Endometrium (tissue), 2 donors: Measurements from ENCODE around the gene IL10RB.

Experiments used
- FAIRE-seq: peaks from 2 replicates; lab custom pipeline; 2012; peaks lifted over from hg19 to GRCh38; lab: Jason Lieb, UNC
- donor health status: control.
- donor health status: control.

IL10RB gene

GRCh38 chr21:33334191-33334590 lies 68.0 kb downstream of the IL10RB start:
- no peak for FAIRE-seq

- FAIRE-seq, result no peak
Measured at GRCh38 chr21:33334824-33335223, 68.7 kb downstream of the IL10RB start.

GRCh38 chr21:33339135-33339534 lies 73.0 kb downstream of the IL10RB start:
- no peak for FAIRE-seq

GRCh38 chr21:33339918-33340317 lies 73.8 kb downstream of the IL10RB start:
- no peak for FAIRE-seq

- no peak for FAIRE-seq
Measured at GRCh38 chr21:33345751-33346238, 79.6 kb downstream of the IL10RB start.
